Neural cell (in vitro differentiated cells): Measurements from ENCODE around the gene SPATS2. TPM values are rescaled to one million over a fixed set of nuclear protein-coding genes. Genes with fewer than 3 reads are reported as not detected.

Experiments used
- H2AFZ ChIP-seq: fragments of 200-600, 300-800 bp; sonication (generic), shearing (Covaris generic); 2 replicates; pipeline ENCODE4 v1.6.0; 2014; ENCODE audit warnings: low read depth, mild to moderate bottlenecking, antibody characterized with exemption, low read length, moderate library complexity
- H3F3A ChIP-seq: fragments of 200-600 bp; shearing (Covaris generic); 2 replicates; pipeline ENCODE4 v1.6.1; 2016; ENCODE audit warnings: mild to moderate bottlenecking, moderate library complexity, mixed read lengths, antibody characterized with exemption, low read length; ENCODE audit not compliant: insufficient read depth, poor library complexity, severe bottlenecking
- H3K27ac ChIP-seq: fragments of 200-600, 300-800 bp; sonication (generic), shearing (Covaris generic); 2 replicates; pipeline ENCODE4 v1.5.1; 2014; ENCODE audit warnings: mild to moderate bottlenecking, low read length, moderate library complexity
- H3K27me3 ChIP-seq: fragments of 300-800, 200-600 bp; sonication (generic), shearing (Covaris generic); 2 replicates; pipeline ENCODE4 v1.6.0; 2014; ENCODE audit warnings: mild to moderate bottlenecking, low read depth, low read length, moderate library complexity; ENCODE audit not compliant: insufficient read depth
- H3K36me3 ChIP-seq: fragments of 300-800, 200-600 bp; sonication (generic), shearing (Covaris generic); 2 replicates; pipeline ENCODE4 v1.5.1; 2014; ENCODE audit warnings: mild to moderate bottlenecking, antibody characterized with exemption, low read length, moderate library complexity; ENCODE audit not compliant: insufficient read depth
- H3K4me2 ChIP-seq: fragments of 300-800, 200-600 bp; sonication (generic), shearing (Covaris generic); 2 replicates; pipeline ENCODE4 v1.6.0; 2014; ENCODE audit warnings: mild to moderate bottlenecking, low read length
- H3K4me3 ChIP-seq: fragments of 300-800, 200-600 bp; sonication (generic), shearing (Covaris generic); 2 replicates; pipeline ENCODE4 v1.5.1; 2014; ENCODE audit warnings: mild to moderate bottlenecking, low read length, moderate library complexity
- H3K79me2 ChIP-seq: fragments of 200-600 bp; shearing (Covaris generic); replicated peaks from 2 replicates; pipeline ENCODE4 v1.6.0; 2014; ENCODE audit warnings: mild to moderate bottlenecking, low read length, moderate library complexity; ENCODE audit not compliant: insufficient read depth
- H3K9ac ChIP-seq: fragments of 300-800, 200-600 bp; sonication (generic), shearing (Covaris generic); 2 replicates; pipeline ENCODE4 v1.6.1; 2016; ENCODE audit warnings: mild to moderate bottlenecking, low read length, mixed read lengths
- H3K9me2 ChIP-seq: fragments of 200-600 bp; shearing (Covaris generic); 2 replicates; pipeline ENCODE4 v1.6.1; 2016; ENCODE audit warnings: mild to moderate bottlenecking, low read length, mixed read lengths; ENCODE audit not compliant: insufficient read depth
- H3K9me3 ChIP-seq: fragments of 200-600, 300-800 bp; sonication (generic), shearing (Covaris generic); 2 replicates; pipeline ENCODE4 v1.6.1; 2016; ENCODE audit warnings: mild to moderate bottlenecking, mixed run types, low read length, moderate library complexity, mixed read lengths
- H4K20me1 ChIP-seq: fragments of 200-600 bp; shearing (Covaris generic); 2 replicates; pipeline ENCODE4 v1.6.1; 2016; ENCODE audit warnings: mild to moderate bottlenecking, mixed run types; ENCODE audit not compliant: insufficient read depth
- EP300 ChIP-seq: fragments of 450-650 bp; conservative IDR thresholded peaks from 2 replicates; pipeline ENCODE4 v1.6.1; 2014; ENCODE audit warnings: antibody characterized with exemption, mild to moderate bottlenecking, moderate library complexity; ENCODE audit not compliant: poor library complexity, severe bottlenecking
- EZH2 ChIP-seq: fragments of 200-600, 300-800 bp; shearing (Covaris generic), sonication (generic); IDR thresholded peaks from 2 replicates; pipeline ENCODE4 v1.6.1; 2014; ENCODE audit warnings: antibody characterized with exemption, low read length, borderline replicate concordance, mild to moderate bottlenecking; ENCODE audit not compliant: insufficient read depth, poor library complexity, severe bottlenecking
- MXI1 ChIP-seq: fragments of 450-650 bp; conservative IDR thresholded peaks from 2 replicates; pipeline ENCODE4 v1.6.1; 2014; ENCODE audit warnings: antibody characterized with exemption, mild to moderate bottlenecking; ENCODE audit not compliant: poor library complexity, severe bottlenecking
- POLR2AphosphoS5 ChIP-seq: IDR thresholded peaks from 2 replicates; pipeline ENCODE4 v1.6.1; 2012
- RAD21 ChIP-seq: fragments of 450-650 bp; conservative IDR thresholded peaks from 2 replicates; pipeline ENCODE4 v1.6.1; 2014; ENCODE audit warnings: antibody characterized with exemption, mild to moderate bottlenecking, moderate library complexity
- SMC3 ChIP-seq: fragments of 450-650 bp; conservative IDR thresholded peaks from 2 replicates; pipeline ENCODE4 v1.6.1; 2014; ENCODE audit warnings: antibody characterized with exemption, mild to moderate bottlenecking, moderate library complexity; ENCODE audit not compliant: poor library complexity
- TAF1 ChIP-seq: IDR thresholded peaks from 2 replicates; pipeline ENCODE4 v1.6.1; 2012; ENCODE audit warnings: low read depth
- polyA plus RNA-seq: library from polyadenylated mRNA; depleted of rRNA; stranded (reverse); fragments of >200 nt; gene quantifications from 2 replicates; pipeline ENCODE4 v1.2.3, GENCODE V29; 2014
- TF ChIP-seq, protein P1 (sequence below): IDR thresholded peaks from 2 replicates; pipeline ENCODE4 v1.6.1; 2012; ENCODE audit warnings: borderline replicate concordance
- TF ChIP-seq, protein P2 (sequence below): fragments of 450-650 bp; IDR thresholded peaks from 2 replicates; pipeline ENCODE4 v1.5.1; 2014; ENCODE audit warnings: antibody characterized with exemption, mild to moderate bottlenecking, moderate library complexity; ENCODE audit not compliant: poor library complexity, severe bottlenecking

Gene SPATS2
- polyA plus RNA-seq, 1 donor from 2014 or later, result 58.4 TPM

DNA sequence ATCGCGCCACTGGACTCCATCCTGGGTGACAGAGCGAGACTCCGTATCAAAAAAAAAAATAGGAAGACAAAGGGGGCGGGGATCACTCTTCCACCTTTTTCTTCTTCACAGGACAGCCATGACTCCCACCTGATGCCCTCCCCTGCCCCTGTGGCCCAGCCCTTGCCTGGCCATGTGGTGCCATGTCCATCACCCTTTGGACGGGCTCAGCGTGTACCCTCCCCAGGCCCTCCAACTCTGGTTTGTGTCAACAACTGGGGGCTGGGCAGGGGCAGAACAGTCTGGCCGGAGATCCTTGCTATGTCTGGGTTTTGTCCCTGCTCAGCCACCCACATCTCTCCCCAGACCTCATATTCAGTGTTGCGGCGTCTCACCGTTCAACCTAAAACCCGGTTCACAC, 38.4 kb upstream of the SPATS2 start:
- Histone ChIP-seq H3K4me3 (no peak overlapping the region), H3K4me2 (no peak overlapping the region), H3K9me3 (no peaks in the 10 kb centered on the region), H2AFZ (no peak overlapping the region), H3K27ac (no peak overlapping the region), H3K79me2 (no peaks in the 10 kb centered on the region), H4K20me1 (no peaks in the 10 kb centered on the region), H3K9me2 (no peaks in the 10 kb centered on the region), H3K27me3 (peaks cover 18% of the 10 kb centered on the region), H3K9ac (no peak overlapping the region), H3F3A (no peaks in the 10 kb centered on the region), H3K36me3 (no peaks in the 10 kb centered on the region)
- TF ChIP-seq, protein P1, sequence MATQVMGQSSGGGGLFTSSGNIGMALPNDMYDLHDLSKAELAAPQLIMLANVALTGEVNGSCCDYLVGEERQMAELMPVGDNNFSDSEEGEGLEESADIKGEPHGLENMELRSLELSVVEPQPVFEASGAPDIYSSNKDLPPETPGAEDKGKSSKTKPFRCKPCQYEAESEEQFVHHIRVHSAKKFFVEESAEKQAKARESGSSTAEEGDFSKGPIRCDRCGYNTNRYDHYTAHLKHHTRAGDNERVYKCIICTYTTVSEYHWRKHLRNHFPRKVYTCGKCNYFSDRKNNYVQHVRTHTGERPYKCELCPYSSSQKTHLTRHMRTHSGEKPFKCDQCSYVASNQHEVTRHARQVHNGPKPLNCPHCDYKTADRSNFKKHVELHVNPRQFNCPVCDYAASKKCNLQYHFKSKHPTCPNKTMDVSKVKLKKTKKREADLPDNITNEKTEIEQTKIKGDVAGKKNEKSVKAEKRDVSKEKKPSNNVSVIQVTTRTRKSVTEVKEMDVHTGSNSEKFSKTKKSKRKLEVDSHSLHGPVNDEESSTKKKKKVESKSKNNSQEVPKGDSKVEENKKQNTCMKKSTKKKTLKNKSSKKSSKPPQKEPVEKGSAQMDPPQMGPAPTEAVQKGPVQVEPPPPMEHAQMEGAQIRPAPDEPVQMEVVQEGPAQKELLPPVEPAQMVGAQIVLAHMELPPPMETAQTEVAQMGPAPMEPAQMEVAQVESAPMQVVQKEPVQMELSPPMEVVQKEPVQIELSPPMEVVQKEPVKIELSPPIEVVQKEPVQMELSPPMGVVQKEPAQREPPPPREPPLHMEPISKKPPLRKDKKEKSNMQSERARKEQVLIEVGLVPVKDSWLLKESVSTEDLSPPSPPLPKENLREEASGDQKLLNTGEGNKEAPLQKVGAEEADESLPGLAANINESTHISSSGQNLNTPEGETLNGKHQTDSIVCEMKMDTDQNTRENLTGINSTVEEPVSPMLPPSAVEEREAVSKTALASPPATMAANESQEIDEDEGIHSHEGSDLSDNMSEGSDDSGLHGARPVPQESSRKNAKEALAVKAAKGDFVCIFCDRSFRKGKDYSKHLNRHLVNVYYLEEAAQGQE, result no peak
- TF ChIP-seq RAD21, result no peak
- TF ChIP-seq EZH2, result no peak
- no peak for TF ChIP-seq EP300
- TF ChIP-seq, protein P2, sequence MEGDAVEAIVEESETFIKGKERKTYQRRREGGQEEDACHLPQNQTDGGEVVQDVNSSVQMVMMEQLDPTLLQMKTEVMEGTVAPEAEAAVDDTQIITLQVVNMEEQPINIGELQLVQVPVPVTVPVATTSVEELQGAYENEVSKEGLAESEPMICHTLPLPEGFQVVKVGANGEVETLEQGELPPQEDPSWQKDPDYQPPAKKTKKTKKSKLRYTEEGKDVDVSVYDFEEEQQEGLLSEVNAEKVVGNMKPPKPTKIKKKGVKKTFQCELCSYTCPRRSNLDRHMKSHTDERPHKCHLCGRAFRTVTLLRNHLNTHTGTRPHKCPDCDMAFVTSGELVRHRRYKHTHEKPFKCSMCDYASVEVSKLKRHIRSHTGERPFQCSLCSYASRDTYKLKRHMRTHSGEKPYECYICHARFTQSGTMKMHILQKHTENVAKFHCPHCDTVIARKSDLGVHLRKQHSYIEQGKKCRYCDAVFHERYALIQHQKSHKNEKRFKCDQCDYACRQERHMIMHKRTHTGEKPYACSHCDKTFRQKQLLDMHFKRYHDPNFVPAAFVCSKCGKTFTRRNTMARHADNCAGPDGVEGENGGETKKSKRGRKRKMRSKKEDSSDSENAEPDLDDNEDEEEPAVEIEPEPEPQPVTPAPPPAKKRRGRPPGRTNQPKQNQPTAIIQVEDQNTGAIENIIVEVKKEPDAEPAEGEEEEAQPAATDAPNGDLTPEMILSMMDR, result no peak
- no peak for TF ChIP-seq TAF1
- no peak for TF ChIP-seq POLR2AphosphoS5
- TF ChIP-seq SMC3, result no peak
- no peak for TF ChIP-seq MXI1

DNA sequence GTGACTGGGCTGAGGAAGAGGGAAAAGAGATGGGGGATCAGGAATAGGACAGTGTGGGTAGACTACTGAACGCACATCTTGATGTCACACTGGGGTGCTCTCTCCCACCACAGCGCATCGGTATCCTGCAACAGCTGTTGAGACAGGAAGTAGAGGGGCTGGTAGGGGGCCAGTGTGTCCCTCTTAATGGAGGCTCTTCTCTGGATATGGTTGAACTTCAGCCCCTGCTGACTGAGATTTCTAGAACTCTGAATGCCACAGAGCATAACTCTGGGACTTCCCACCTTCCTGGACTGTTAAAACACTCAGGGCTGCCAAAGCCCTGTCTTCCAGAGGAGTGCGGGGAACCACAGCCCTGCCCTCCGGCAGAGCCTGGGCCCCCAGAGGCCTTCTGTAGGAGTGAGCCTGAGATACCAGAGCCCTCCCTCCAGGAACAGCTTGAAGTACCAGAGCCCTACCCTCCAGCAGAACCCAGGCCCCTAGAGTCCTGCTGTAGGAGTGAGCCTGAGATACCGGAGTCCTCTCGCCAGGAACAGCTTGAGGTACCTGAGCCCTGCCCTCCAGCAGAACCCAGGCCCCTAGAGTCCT, 37.1 kb upstream of the SPATS2 start:
- Histone ChIP-seq H4K20me1 (no peaks in the 10 kb centered on the region), H3K79me2 (no peaks in the 10 kb centered on the region), H3K9me2 (no peaks in the 10 kb centered on the region), H3K36me3 (no peaks in the 10 kb centered on the region), H3K4me2 (no peak overlapping the region), H3K4me3 (no peak overlapping the region), H3K27ac (no peak overlapping the region), H2AFZ (no peak overlapping the region), H3F3A (no peaks in the 10 kb centered on the region), H3K27me3 (peaks cover 30% of the 10 kb centered on the region), H3K9me3 (no peaks in the 10 kb centered on the region), H3K9ac (no peak overlapping the region)
- TF ChIP-seq EZH2 (no peak), POLR2AphosphoS5 (no peak), RAD21 (no peak), TAF1 (no peak), MXI1 (no peak), EP300 (no peak)
- TF ChIP-seq, protein P1, result no peak
- TF ChIP-seq, protein P2, result no peak
